ENCODE data around the gene ANKRD23.

Gene ANKRD23

DNA sequence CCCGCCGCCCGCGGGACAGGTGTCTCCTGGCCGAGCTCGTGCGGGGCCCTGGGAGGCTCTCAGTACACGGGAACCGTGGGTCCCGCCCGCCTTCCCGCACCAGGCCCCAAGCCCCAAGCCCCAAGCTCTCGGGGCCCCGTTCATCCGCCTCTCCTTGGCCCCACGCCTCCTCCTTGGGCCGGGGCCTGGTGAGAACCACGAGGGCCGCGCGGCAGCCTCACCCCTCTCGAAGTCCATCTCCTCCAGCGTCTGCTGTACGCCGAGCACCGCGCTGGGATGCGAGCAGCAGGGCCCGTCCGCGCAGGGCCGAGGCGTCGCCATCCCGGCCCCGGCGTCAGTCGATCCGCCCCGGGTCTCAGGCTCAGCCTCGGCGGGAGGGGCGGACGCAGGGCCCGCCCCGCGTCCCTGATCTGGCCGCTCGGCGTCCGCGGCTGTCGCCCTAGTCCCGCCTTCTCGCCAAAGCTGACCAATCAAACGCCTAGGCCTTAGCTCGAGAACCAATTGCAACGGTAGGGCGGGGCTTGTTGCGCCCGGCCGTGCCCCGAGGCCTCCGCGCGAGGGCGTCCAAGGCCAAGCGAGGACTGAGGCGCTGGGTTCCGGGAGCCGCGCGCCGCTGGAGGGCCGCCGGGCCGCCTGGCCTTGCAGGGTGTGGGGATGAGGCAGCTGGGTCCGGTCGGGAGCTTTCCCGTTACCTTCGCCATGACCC, 14.0 kb upstream of the ANKRD23 start, which contains the start of gene ANKRD39:
Gene ANKRD39, minus strand, starts transcription at position 350 of the 706 bp plus-strand sequence. Its CDS starts 29 bp downstream, at position 321.
- H3K23ac ChIP-seq (ENCODE audit: low read depth, low read length, poor library complexity) = peak within 1 kb of the TSS; percentile 90
- no peak within 1 kb of the TSS for H4K8ac ChIP-seq (ENCODE audit: low read depth, low read length)
- peak within 1 kb of the TSS; percentile 99 for H3K18ac ChIP-seq (ENCODE audit: low read length)
- H2BK12ac ChIP-seq (ENCODE audit: low read length) = no peak within 1 kb of the TSS
- H3K9me3 ChIP-seq (replicated peaks in 1 of 2; ENCODE audit: control insufficient read depth in 2 of 2, insufficient read depth in 1 of 2, low read depth in 1 of 2, low read length in 2 of 2) = no peaks in the 10 kb centered on the region
- H3K27me3 ChIP-seq (ENCODE audit: control insufficient read depth in 3 of 3, insufficient read depth in 3 of 3, low read depth in 1 of 3, low read length in 3 of 3) = no peaks in the 10 kb centered on the region
- peaks cover 11% of the 10 kb centered on the region in 2 donors for H3K4me1 ChIP-seq (ENCODE audit: control insufficient read depth in 2 of 2, insufficient read depth in 1 of 2, low read depth in 1 of 2, low read length in 2 of 2)
- peak within 1 kb of the TSS; percentile 63 to 97 for H3K4me3 ChIP-seq (ENCODE audit: low read length in 2 of 2)
- peak within 1 kb of the TSS; percentile 93 for H3K9ac ChIP-seq (ENCODE audit: low read depth, low read length, poor library complexity)
- no CpG with 5 or more reads among the region's 81 CpGs for whole genome bisulfite sequencing, 2 donors (ENCODE audit: extremely low coverage in 2 of 2, insufficient read length in 2 of 2, insufficient replicate concordance in 1 of 2)
- H2AK5ac ChIP-seq (ENCODE audit: low read depth, low read length) = peak within 1 kb of the TSS; percentile 89
- no peak within 1 kb of the TSS for H2BK120ac ChIP-seq (ENCODE audit: low read depth, low read length)
- H2AFZ ChIP-seq (ENCODE audit: low read length) = peak within 1 kb of the TSS; percentile 95
- H3K4me2 ChIP-seq (ENCODE audit: insufficient read depth, low read length, poor library complexity, severe bottlenecking) = peak within 1 kb of the TSS; percentile 91
- peak within 1 kb of the TSS; percentile 28 for H2BK5ac ChIP-seq (ENCODE audit: low read length)
- H3K14ac ChIP-seq (ENCODE audit: low read length) = no peak within 1 kb of the TSS
- H3K4ac ChIP-seq (ENCODE audit: low read length) = peak within 1 kb of the TSS; percentile 15
- DNase-seq (ENCODE audit: low spot score) = peak; percentile 99
- peaks cover 2% of the 10 kb centered on the region for H3K79me1 ChIP-seq (ENCODE audit: low read depth, low read length)
- peaks cover 24 to 41% of the 10 kb centered on the region in 2 donors for H3K36me3 ChIP-seq (replicated peaks in 1 of 2; ENCODE audit: control insufficient read depth in 2 of 2, insufficient read depth in 2 of 2, low read length in 2 of 2)
- H4K91ac ChIP-seq (ENCODE audit: low read depth, low read length, poor library complexity) = no peak within 1 kb of the TSS
- no peak within 1 kb of the TSS for H3K27ac ChIP-seq (replicated peaks; ENCODE audit: low read length)
- peak within 1 kb of the TSS; percentile 69 for H2BK15ac ChIP-seq (ENCODE audit: low read length)

GRCh38 chr2:96856776-96857666, 13.2 kb upstream of the ANKRD23 start:
- no peak overlapping the region for H3K14ac ChIP-seq (ENCODE audit: low read length)
- no peak overlapping the region for H3K27ac ChIP-seq (replicated peaks; ENCODE audit: low read length)
- H2BK120ac ChIP-seq (ENCODE audit: low read depth, low read length) = no peak overlapping the region
- peak overlapping the region; percentile 95 for H2AFZ ChIP-seq (ENCODE audit: low read length)
- DNase-seq (ENCODE audit: low spot score) = no peak
- peaks cover 21 to 44% of the 10 kb centered on the region in 2 donors for H3K36me3 ChIP-seq (replicated peaks in 1 of 2; ENCODE audit: control insufficient read depth in 2 of 2, insufficient read depth in 2 of 2, low read length in 2 of 2)
- H3K23ac ChIP-seq (ENCODE audit: low read depth, low read length, poor library complexity) = peak overlapping the region; percentile 75
- no peak overlapping the region for H4K91ac ChIP-seq (ENCODE audit: low read depth, low read length, poor library complexity)
- peak overlapping the region; percentile 93 for H3K9ac ChIP-seq (ENCODE audit: low read depth, low read length, poor library complexity)
- no peak overlapping the region for H4K8ac ChIP-seq (ENCODE audit: low read depth, low read length)
- peak overlapping the region; percentile 89 for H2AK5ac ChIP-seq (ENCODE audit: low read depth, low read length)
- H3K9me3 ChIP-seq (replicated peaks in 1 of 2; ENCODE audit: control insufficient read depth in 2 of 2, insufficient read depth in 1 of 2, low read depth in 1 of 2, low read length in 2 of 2) = no peaks in the 10 kb centered on the region
- WGBS, 2 donors (ENCODE audit: extremely low coverage in 2 of 2, insufficient read length in 2 of 2, insufficient replicate concordance in 1 of 2) = no CpG with 5 or more reads among the region's 27 CpGs
- H3K79me1 ChIP-seq (ENCODE audit: low read depth, low read length) = peaks cover 2% of the 10 kb centered on the region
- peak overlapping the region; percentile 63 to 97 for H3K4me3 ChIP-seq (ENCODE audit: low read length in 2 of 2)
- H2BK12ac ChIP-seq (ENCODE audit: low read length) = no peak overlapping the region
- peaks cover 11% of the 10 kb centered on the region in 2 donors for H3K4me1 ChIP-seq (ENCODE audit: control insufficient read depth in 2 of 2, insufficient read depth in 1 of 2, low read depth in 1 of 2, low read length in 2 of 2)
- peak overlapping the region; percentile 79 for H3K4me2 ChIP-seq (ENCODE audit: insufficient read depth, low read length, poor library complexity, severe bottlenecking)
- H2BK5ac ChIP-seq (ENCODE audit: low read length) = peak overlapping the region; percentile 0
- no peaks in the 10 kb centered on the region for H3K27me3 ChIP-seq (ENCODE audit: control insufficient read depth in 3 of 3, insufficient read depth in 3 of 3, low read depth in 1 of 3, low read length in 3 of 3)
- H3K4ac ChIP-seq (ENCODE audit: low read length) = peak overlapping the region; percentile 15
- H2BK15ac ChIP-seq (ENCODE audit: low read length) = peak overlapping the region; percentile 69
- H3K18ac ChIP-seq (ENCODE audit: low read length) = peak overlapping the region; percentile 99

GRCh38 chr2:96853321-96853720, 9.5 kb upstream of the ANKRD23 start:
- Histone ChIP-seq H4K91ac (ENCODE audit: low read depth, low read length, poor library complexity) (no peak overlapping the region), H3K27ac (replicated peaks; ENCODE audit: low read length) (no peak overlapping the region), H2AFZ (ENCODE audit: low read length) (no peak overlapping the region), H3K4ac (ENCODE audit: low read length) (no peak overlapping the region), H3K79me1 (ENCODE audit: low read depth, low read length) (peaks cover 5% of the 10 kb centered on the region), H3K4me3 (ENCODE audit: low read length in 2 of 2) (no peak overlapping the region), H3K4me2 (ENCODE audit: insufficient read depth, low read length, poor library complexity, severe bottlenecking) (no peak overlapping the region), H3K14ac (ENCODE audit: low read length) (no peak overlapping the region), H3K23ac (ENCODE audit: low read depth, low read length, poor library complexity) (peak overlapping the region; percentile 22), H2BK15ac (ENCODE audit: low read length) (no peak overlapping the region), H2BK120ac (ENCODE audit: low read depth, low read length) (no peak overlapping the region), H4K8ac (ENCODE audit: low read depth, low read length) (no peak overlapping the region), H3K9me3 (replicated peaks in 1 of 2; ENCODE audit: control insufficient read depth in 2 of 2, insufficient read depth in 1 of 2, low read depth in 1 of 2, low read length in 2 of 2) (no peaks in the 10 kb centered on the region), H3K36me3 (replicated peaks in 1 of 2; ENCODE audit: control insufficient read depth in 2 of 2, insufficient read depth in 2 of 2, low read length in 2 of 2) (peaks cover 16 to 53% of the 10 kb centered on the region in 2 donors), H3K27me3 (ENCODE audit: control insufficient read depth in 3 of 3, insufficient read depth in 3 of 3, low read depth in 1 of 3, low read length in 3 of 3) (no peaks in the 10 kb centered on the region), H2BK5ac (ENCODE audit: low read length) (no peak overlapping the region), H3K4me1 (ENCODE audit: control insufficient read depth in 2 of 2, insufficient read depth in 1 of 2, low read depth in 1 of 2, low read length in 2 of 2) (peaks cover 7 to 11% of the 10 kb centered on the region in 2 donors), H2AK5ac (ENCODE audit: low read depth, low read length) (no peak overlapping the region), H2BK12ac (ENCODE audit: low read length) (no peak overlapping the region), H3K18ac (ENCODE audit: low read length) (no peak overlapping the region), H3K9ac (ENCODE audit: low read depth, low read length, poor library complexity) (no peak overlapping the region)
- no peak for DNase-seq (ENCODE audit: low spot score)
- WGBS, 2 donors (ENCODE audit: extremely low coverage in 2 of 2, insufficient read length in 2 of 2, insufficient replicate concordance in 1 of 2) = no CpG with 5 or more reads among the region's 15 CpGs

DNA sequence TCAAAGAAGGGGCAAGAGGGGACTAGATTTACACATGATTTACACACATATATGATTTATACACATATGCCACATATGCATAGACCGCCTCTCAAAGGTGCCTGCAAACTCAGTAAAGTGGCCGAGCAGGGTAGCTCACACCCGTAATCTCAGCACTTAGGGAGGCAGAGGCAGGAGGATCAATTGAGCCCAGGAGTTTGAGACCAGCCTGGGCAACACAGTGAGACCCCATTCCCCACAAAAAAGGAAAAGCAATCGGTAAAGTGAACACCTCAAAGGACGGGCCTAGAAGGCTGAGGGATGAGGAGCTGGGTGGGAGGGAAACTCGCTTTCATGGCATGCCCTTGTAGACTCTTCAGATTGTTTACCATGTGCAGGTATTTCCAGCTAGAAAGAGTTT, 8.8 kb upstream of the ANKRD23 start:
- no peak overlapping the region for H3K27ac ChIP-seq (replicated peaks; ENCODE audit: low read length)
- H3K4me2 ChIP-seq (ENCODE audit: insufficient read depth, low read length, poor library complexity, severe bottlenecking) = no peak overlapping the region
- H3K4me1 ChIP-seq (ENCODE audit: control insufficient read depth in 2 of 2, insufficient read depth in 1 of 2, low read depth in 1 of 2, low read length in 2 of 2) = peaks cover 7 to 11% of the 10 kb centered on the region in 2 donors
- H3K9ac ChIP-seq (ENCODE audit: low read depth, low read length, poor library complexity) = peak overlapping the region; percentile 13
- no peak overlapping the region for H2BK12ac ChIP-seq (ENCODE audit: low read length)
- H2AFZ ChIP-seq (ENCODE audit: low read length) = no peak overlapping the region
- no peak overlapping the region for H4K8ac ChIP-seq (ENCODE audit: low read depth, low read length)
- no peak overlapping the region for H2BK5ac ChIP-seq (ENCODE audit: low read length)
- peaks cover 5% of the 10 kb centered on the region for H3K79me1 ChIP-seq (ENCODE audit: low read depth, low read length)
- H2BK120ac ChIP-seq (ENCODE audit: low read depth, low read length) = no peak overlapping the region
- no peak overlapping the region for H4K91ac ChIP-seq (ENCODE audit: low read depth, low read length, poor library complexity)
- H3K36me3 ChIP-seq (replicated peaks in 1 of 2; ENCODE audit: control insufficient read depth in 2 of 2, insufficient read depth in 2 of 2, low read length in 2 of 2) = peaks cover 19 to 59% of the 10 kb centered on the region in 2 donors
- no peak for DNase-seq (ENCODE audit: low spot score)
- no CpG with 5 or more reads among the region's 6 CpGs for WGBS, 2 donors (ENCODE audit: extremely low coverage in 2 of 2, insufficient read length in 2 of 2, insufficient replicate concordance in 1 of 2)
- no peak overlapping the region for H3K18ac ChIP-seq (ENCODE audit: low read length)
- no peak overlapping the region for H3K4me3 ChIP-seq (ENCODE audit: low read length in 2 of 2)
- H3K23ac ChIP-seq (ENCODE audit: low read depth, low read length, poor library complexity) = no peak overlapping the region
- H3K27me3 ChIP-seq (ENCODE audit: control insufficient read depth in 3 of 3, insufficient read depth in 3 of 3, low read depth in 1 of 3, low read length in 3 of 3) = no peaks in the 10 kb centered on the region
- H3K4ac ChIP-seq (ENCODE audit: low read length) = no peak overlapping the region
- H3K14ac ChIP-seq (ENCODE audit: low read length) = no peak overlapping the region
- H3K9me3 ChIP-seq (replicated peaks in 1 of 2; ENCODE audit: control insufficient read depth in 2 of 2, insufficient read depth in 1 of 2, low read depth in 1 of 2, low read length in 2 of 2) = no peaks in the 10 kb centered on the region
- no peak overlapping the region for H2BK15ac ChIP-seq (ENCODE audit: low read length)
- no peak overlapping the region for H2AK5ac ChIP-seq (ENCODE audit: low read depth, low read length)

Data from neuronal stem cell (in vitro differentiated cells).